T47D (cell line): ENCODE data around the gene NIPAL1.
A peak's percentile ranks its signal among the peaks of the same experiment; 100 is the strongest.

Experiments used
- DNase-seq, 2 experiments: peaks; one replicate each; pipeline versions ENCODE4 v3.0.0 to v3.0.0-alpha.2; 2011 to 2012; ENCODE audit warnings: low read depth in 1 of 2, low spot score in 1 of 2
- JUND ChIP-seq: IDR thresholded peaks from 2 replicates; pipeline ENCODE4 v1.6.1; 2012; ENCODE audit warnings: low read depth
- in situ Hi-C: cut with HindIII; loops from 2 replicates; pipeline ENCODE4 v1.10.0; 2016; ENCODE audit warnings: low sequenced_read_pairs, low pct_unique_long_range_greater_than_20kb

NIPAL1 gene

GRCh38 chr4:48079972-48080391 lies 63.4 kb downstream of the NIPAL1 start:
- in situ Hi-C loops, result no loop called here
- peak in 1 of 2 experiments; percentile 18 for DNase-seq
- no peak for TF ChIP-seq JUND

- no peak for DNase-seq
- in situ Hi-C loops, result no loop called here
- TF ChIP-seq JUND, result no peak
Measured at GRCh38 chr4:48081196-48081595, 64.6 kb downstream of the NIPAL1 start.

GRCh38 chr4:48082956-48083355 lies 66.4 kb downstream of the NIPAL1 start:
- no peak for TF ChIP-seq JUND
- no peak for DNase-seq
- in situ Hi-C loops, result no loop called here

GRCh38 chr4:48085821-48086589 lies 69.4 kb downstream of the NIPAL1 start:
- in situ Hi-C loops, result no loop called here
- DNase-seq, result no peak
- no peak for TF ChIP-seq JUND
